Measurements from ENCODE around the gene NOC4L. TPM values are rescaled to one million over a fixed set of nuclear protein-coding genes. Genes with fewer than 3 reads are reported as not detected.

The NOC4L gene
- polyA plus RNA-seq, 1 of the 3 experiments (the other 2 are of a cell fraction) = 12.9 TPM

- Histone ChIP-seq H3F3A (replicated peaks; ENCODE audit: insufficient read depth) (no peaks in the 10 kb centered on the region), H3K27me3 (ENCODE audit: insufficient read depth) (peaks cover 90% of the 10 kb centered on the region), H3K36me3 (replicated peaks in 1 of 2; ENCODE audit: control insufficient read depth in 1 of 2, insufficient read depth in 2 of 2, low read length in 1 of 2) (no peaks in the 10 kb centered on the region), H3K4me2 (no peak overlapping the region), H3K27ac (ENCODE audit: low read depth in 2 of 2, low read length in 1 of 2) (no peak overlapping the region), H3K9me2 (no peaks in the 10 kb centered on the region), H4K20me1 (ENCODE audit: insufficient read depth) (no peaks in the 10 kb centered on the region), H3K79me2 (ENCODE audit: insufficient read depth) (no peaks in the 10 kb centered on the region), H3K9ac (no peak overlapping the region), H3K4me3 (ENCODE audit: low read depth in 2 of 2, low read length in 1 of 2) (no peak overlapping the region), H2AFZ (ENCODE audit: low read depth) (no peak overlapping the region), H3K4me1 (ENCODE audit: control insufficient read depth in 1 of 2, insufficient read depth in 2 of 2, low read depth in 1 of 2, low read length in 1 of 2) (no peaks in the 10 kb centered on the region; a peak in 1 of 4 replicates), H3K9me3 (no peaks in the 10 kb centered on the region)
- TF ChIP-seq GABPA (IDR thresholded peaks at IDR 0.05; ENCODE audit: low read depth) = no peak
- CTCF ChIA-PET = interaction anchor here (1.0 to 2.2 kb wide), 3 partner anchors 11 to 233 kb away, joined by 3 to 9 read pairs (median 3); no protein-coding TSS in a partner anchor
- DNase-seq = no peak
- POLR2A ChIA-PET = no interaction called here
- WGBS (ENCODE audit: low lambda C conversion rate) = 39% methylated on average over 14 of the region's 21 CpGs
These were observed 38.0 kb downstream of the NOC4L start for GRCh38 chr12:132182206-132182710.

DNA sequence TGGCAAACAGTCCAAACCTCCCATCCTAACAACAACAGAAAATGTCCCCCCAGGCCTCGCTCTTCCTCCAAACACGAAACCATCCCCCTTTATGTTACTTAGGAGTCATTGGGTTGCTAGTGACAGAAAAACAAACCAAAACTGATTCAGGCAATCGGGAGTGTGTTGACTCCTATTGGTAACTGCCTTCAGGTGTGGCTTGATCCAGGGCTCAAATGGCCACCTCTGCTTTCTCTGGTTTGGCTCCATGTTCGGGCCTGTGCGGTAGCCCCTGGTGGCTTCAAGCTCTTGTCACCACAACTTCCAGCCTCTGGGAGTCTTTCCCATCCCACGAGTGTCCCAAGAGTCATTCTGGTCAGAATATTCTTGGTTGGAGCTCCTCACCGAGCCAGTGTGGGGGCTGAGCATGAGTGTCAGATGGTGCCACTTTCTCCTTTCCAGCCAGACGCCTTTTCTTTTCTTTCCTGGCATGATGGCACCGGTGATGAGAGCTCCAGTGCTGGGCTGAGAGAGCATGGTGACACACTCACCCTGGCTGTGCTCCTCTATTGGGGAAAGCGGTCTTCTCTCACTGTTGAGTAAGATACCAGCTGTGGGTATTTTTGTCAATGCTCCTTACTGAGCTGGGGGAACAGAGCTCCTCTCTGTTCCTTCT is 38.6 kb downstream of the NOC4L start:
- no peak for DNase-seq
- H3K9me3 ChIP-seq = no peaks in the 10 kb centered on the region
- peaks cover 93% of the 10 kb centered on the region for H3K27me3 ChIP-seq (ENCODE audit: insufficient read depth)
- ChIA-PET POLR2A (no interaction called here), CTCF (interaction anchor here (1.0 to 2.2 kb wide), 5 partner anchors 12 to 232 kb away, joined by 3 to 9 read pairs (median 3); no protein-coding TSS in a partner anchor)
- H4K20me1 ChIP-seq (ENCODE audit: insufficient read depth) = no peaks in the 10 kb centered on the region
- no peaks in the 10 kb centered on the region for H3K79me2 ChIP-seq (ENCODE audit: insufficient read depth)
- H3K4me1 ChIP-seq (ENCODE audit: control insufficient read depth in 1 of 2, insufficient read depth in 2 of 2, low read depth in 1 of 2, low read length in 1 of 2) = no peaks in the 10 kb centered on the region; a peak in 1 of 4 replicates
- 18% methylated on average over 10 of the region's 10 CpGs for WGBS (ENCODE audit: low lambda C conversion rate)
- H3K9me2 ChIP-seq = no peaks in the 10 kb centered on the region
- TF ChIP-seq SMC3 (IDR thresholded peaks at IDR 0.05; ENCODE audit: low read depth, low read length) (no peak), RCOR1 (IDR thresholded peaks at IDR 0.05; ENCODE audit: low read length) (no peak), MXI1 (IDR thresholded peaks at IDR 0.05; ENCODE audit: low read depth, low read length) (no peak)
- no peak overlapping the region for H3K27ac ChIP-seq (ENCODE audit: low read depth in 2 of 2, low read length in 1 of 2)
- no peaks in the 10 kb centered on the region for H3F3A ChIP-seq (replicated peaks; ENCODE audit: insufficient read depth)
- no peak overlapping the region for H3K4me2 ChIP-seq
- H3K9ac ChIP-seq = no peak overlapping the region
- no peak overlapping the region for H3K4me3 ChIP-seq (ENCODE audit: low read depth in 2 of 2, low read length in 1 of 2)
- H3K36me3 ChIP-seq (replicated peaks in 1 of 2; ENCODE audit: control insufficient read depth in 1 of 2, insufficient read depth in 2 of 2, low read length in 1 of 2) = no peaks in the 10 kb centered on the region
- no peak overlapping the region for H2AFZ ChIP-seq (ENCODE audit: low read depth)

GRCh38 chr12:132185705-132186104 is 41.4 kb downstream of the NOC4L start:
- H3F3A ChIP-seq (replicated peaks; ENCODE audit: insufficient read depth) = no peaks in the 10 kb centered on the region
- ChIA-PET CTCF (interaction anchor here (1.0 to 1.8 kb wide), 4 partner anchors 10 to 228 kb away, joined by 3 to 7 read pairs (median 4); no protein-coding TSS in a partner anchor), POLR2A (no interaction called here)
- no peaks in the 10 kb centered on the region; a peak in 1 of 4 replicates for H3K4me1 ChIP-seq (ENCODE audit: control insufficient read depth in 1 of 2, insufficient read depth in 2 of 2, low read depth in 1 of 2, low read length in 1 of 2)
- WGBS (ENCODE audit: low lambda C conversion rate) = 28% methylated on average over 15 of the region's 16 CpGs
- H3K36me3 ChIP-seq (replicated peaks in 1 of 2; ENCODE audit: control insufficient read depth in 1 of 2, insufficient read depth in 2 of 2, low read length in 1 of 2) = no peaks in the 10 kb centered on the region
- H3K27me3 ChIP-seq (ENCODE audit: insufficient read depth) = peaks cover 93% of the 10 kb centered on the region
- no peaks in the 10 kb centered on the region for H4K20me1 ChIP-seq (ENCODE audit: insufficient read depth)
- 0 out of 2 replicates have a peak overlapping the region, but pooled peaks have one; percentile 26 for H3K4me2 ChIP-seq
- H3K79me2 ChIP-seq (ENCODE audit: insufficient read depth) = no peaks in the 10 kb centered on the region
- no peak overlapping the region for H2AFZ ChIP-seq (ENCODE audit: low read depth)
- H3K9me2 ChIP-seq = no peaks in the 10 kb centered on the region
- H3K4me3 ChIP-seq (ENCODE audit: low read depth in 2 of 2, low read length in 1 of 2) = no peak overlapping the region
- H3K9ac ChIP-seq = no peak overlapping the region
- no peak overlapping the region for H3K27ac ChIP-seq (ENCODE audit: low read depth in 2 of 2, low read length in 1 of 2)
- H3K9me3 ChIP-seq = no peaks in the 10 kb centered on the region
- DNase-seq = no peak
- TF ChIP-seq, protein P1, sequence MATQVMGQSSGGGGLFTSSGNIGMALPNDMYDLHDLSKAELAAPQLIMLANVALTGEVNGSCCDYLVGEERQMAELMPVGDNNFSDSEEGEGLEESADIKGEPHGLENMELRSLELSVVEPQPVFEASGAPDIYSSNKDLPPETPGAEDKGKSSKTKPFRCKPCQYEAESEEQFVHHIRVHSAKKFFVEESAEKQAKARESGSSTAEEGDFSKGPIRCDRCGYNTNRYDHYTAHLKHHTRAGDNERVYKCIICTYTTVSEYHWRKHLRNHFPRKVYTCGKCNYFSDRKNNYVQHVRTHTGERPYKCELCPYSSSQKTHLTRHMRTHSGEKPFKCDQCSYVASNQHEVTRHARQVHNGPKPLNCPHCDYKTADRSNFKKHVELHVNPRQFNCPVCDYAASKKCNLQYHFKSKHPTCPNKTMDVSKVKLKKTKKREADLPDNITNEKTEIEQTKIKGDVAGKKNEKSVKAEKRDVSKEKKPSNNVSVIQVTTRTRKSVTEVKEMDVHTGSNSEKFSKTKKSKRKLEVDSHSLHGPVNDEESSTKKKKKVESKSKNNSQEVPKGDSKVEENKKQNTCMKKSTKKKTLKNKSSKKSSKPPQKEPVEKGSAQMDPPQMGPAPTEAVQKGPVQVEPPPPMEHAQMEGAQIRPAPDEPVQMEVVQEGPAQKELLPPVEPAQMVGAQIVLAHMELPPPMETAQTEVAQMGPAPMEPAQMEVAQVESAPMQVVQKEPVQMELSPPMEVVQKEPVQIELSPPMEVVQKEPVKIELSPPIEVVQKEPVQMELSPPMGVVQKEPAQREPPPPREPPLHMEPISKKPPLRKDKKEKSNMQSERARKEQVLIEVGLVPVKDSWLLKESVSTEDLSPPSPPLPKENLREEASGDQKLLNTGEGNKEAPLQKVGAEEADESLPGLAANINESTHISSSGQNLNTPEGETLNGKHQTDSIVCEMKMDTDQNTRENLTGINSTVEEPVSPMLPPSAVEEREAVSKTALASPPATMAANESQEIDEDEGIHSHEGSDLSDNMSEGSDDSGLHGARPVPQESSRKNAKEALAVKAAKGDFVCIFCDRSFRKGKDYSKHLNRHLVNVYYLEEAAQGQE (IDR thresholded peaks at IDR 0.05; ENCODE audit: low read depth, low read length) = no peak
- TF ChIP-seq MXI1 (IDR thresholded peaks at IDR 0.05; ENCODE audit: low read depth, low read length) (no peak), RFX5 (IDR thresholded peaks at IDR 0.05; ENCODE audit: low read length) (no peak), FOXJ3 (CRISPR knock-in tag; IDR thresholded peaks at IDR 0.05) (no peak), SIN3A (IDR thresholded peaks at IDR 0.05; ENCODE audit: borderline replicate concordance, low read depth, low read length) (no peak)
- TF ChIP-seq, protein P2, sequence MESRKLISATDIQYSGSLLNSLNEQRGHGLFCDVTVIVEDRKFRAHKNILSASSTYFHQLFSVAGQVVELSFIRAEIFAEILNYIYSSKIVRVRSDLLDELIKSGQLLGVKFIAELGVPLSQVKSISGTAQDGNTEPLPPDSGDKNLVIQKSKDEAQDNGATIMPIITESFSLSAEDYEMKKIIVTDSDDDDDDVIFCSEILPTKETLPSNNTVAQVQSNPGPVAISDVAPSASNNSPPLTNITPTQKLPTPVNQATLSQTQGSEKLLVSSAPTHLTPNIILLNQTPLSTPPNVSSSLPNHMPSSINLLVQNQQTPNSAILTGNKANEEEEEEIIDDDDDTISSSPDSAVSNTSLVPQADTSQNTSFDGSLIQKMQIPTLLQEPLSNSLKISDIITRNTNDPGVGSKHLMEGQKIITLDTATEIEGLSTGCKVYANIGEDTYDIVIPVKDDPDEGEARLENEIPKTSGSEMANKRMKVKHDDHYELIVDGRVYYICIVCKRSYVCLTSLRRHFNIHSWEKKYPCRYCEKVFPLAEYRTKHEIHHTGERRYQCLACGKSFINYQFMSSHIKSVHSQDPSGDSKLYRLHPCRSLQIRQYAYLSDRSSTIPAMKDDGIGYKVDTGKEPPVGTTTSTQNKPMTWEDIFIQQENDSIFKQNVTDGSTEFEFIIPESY (IDR thresholded peaks at IDR 0.05; ENCODE audit: borderline replicate concordance, low read depth) = no peak
- TF ChIP-seq, protein P3, sequence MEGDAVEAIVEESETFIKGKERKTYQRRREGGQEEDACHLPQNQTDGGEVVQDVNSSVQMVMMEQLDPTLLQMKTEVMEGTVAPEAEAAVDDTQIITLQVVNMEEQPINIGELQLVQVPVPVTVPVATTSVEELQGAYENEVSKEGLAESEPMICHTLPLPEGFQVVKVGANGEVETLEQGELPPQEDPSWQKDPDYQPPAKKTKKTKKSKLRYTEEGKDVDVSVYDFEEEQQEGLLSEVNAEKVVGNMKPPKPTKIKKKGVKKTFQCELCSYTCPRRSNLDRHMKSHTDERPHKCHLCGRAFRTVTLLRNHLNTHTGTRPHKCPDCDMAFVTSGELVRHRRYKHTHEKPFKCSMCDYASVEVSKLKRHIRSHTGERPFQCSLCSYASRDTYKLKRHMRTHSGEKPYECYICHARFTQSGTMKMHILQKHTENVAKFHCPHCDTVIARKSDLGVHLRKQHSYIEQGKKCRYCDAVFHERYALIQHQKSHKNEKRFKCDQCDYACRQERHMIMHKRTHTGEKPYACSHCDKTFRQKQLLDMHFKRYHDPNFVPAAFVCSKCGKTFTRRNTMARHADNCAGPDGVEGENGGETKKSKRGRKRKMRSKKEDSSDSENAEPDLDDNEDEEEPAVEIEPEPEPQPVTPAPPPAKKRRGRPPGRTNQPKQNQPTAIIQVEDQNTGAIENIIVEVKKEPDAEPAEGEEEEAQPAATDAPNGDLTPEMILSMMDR (IDR thresholded peaks at IDR 0.05) = no peak
- TF ChIP-seq, protein P4, sequence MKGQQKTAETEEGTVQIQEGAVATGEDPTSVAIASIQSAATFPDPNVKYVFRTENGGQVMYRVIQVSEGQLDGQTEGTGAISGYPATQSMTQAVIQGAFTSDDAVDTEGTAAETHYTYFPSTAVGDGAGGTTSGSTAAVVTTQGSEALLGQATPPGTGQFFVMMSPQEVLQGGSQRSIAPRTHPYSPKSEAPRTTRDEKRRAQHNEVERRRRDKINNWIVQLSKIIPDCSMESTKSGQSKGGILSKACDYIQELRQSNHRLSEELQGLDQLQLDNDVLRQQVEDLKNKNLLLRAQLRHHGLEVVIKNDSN (IDR thresholded peaks at IDR 0.05; ENCODE audit: borderline replicate concordance, low read depth) = no peak

Measured in SK-N-SH (cell line).